ENCODE results near the gene RAP1GAP2.
"Not testable (repeated sequence)": the region's sequence is repeated elsewhere in the genome, so short reads cannot be mapped to it uniquely, and the experiment has no call there.

RAP1GAP2 gene

GRCh38 chr17:3049705-3050295 is 253.6 kb downstream of the RAP1GAP2 start:
- no peak for DNase-seq

- not testable (repeated sequence) for DNase-seq
Measured at GRCh38 chr17:3054868-3055267, 258.6 kb downstream of the RAP1GAP2 start.

DNA sequence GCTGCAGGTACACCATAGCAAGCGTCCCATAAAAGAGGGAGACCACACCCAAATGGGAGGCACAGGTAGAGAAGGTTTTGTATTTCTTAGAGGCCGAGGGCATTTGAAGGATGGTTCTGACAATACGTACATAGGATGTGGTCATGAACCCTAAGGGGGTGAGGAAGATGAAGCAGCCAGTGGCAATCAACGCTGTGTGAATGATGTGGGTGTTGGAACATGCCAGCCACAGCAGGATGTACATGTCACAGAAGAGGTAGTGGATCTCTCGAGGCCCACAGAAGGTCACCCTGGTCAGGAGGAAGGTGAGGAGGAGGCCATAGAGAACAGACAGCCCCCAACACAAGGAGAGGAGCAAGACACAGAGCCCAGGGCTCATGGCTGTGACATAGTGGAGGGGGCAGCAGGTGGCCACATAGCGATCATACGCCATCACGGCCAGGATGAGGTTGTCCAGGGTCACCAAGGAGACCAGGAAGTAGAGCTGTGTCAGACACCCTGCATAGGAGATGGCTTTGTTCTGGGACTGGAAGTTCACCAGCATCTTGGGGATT is 266.7 kb downstream of the RAP1GAP2 start:
- DNase-seq = not testable (repeated sequence)

DNA sequence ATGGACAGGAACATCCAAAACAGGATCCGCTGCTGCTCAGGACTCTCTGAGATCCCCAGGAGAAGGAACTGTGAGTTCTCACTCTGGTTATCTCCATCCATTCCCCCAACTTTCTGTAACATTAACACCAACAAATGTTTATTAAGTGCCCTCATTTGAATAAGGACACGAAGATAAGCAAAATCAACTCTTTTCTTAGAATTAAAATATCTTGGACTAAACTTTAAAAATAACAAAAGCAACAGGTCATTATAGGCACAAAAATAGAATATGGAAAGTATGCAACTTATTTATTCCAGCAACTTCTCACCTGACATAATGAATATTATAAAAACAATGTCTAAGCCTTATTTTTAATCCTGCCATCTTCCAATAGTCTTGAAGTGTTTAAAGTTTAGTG is 267.3 kb downstream of the RAP1GAP2 start, which contains the start of gene OR1D5:
TSS of gene OR1D5 (minus strand) at position 101 of the 400 bp plus-strand sequence. CDS start at position 101, 0 bp downstream.
- DNase-seq = not testable (repeated sequence)

DNA sequence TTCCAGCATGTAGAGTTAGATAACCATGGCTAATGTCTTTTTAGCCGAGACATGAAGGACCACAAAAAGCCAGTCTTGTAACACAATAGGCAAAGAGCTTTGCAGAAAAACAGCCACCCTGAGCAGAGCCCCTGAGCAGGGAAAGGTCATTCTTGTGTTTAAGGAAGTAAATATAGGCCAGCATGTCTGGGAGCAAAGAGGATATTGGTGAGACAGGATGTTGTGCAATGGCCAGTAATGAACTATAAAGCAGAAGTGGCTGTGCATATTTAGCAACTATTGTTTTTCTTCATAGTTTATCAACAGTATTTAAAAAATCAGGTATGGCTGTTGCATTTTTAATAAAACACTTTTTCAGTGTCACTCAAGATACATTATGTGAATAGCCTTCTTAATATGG is 269.0 kb downstream of the RAP1GAP2 start:
- not testable (repeated sequence) for DNase-seq

- DNase-seq = not testable (repeated sequence)
Measured at GRCh38 chr17:3073850-3074249, 277.6 kb downstream of the RAP1GAP2 start.
